H1 (cell line): Measurements from ENCODE around the gene NFKBIE. TPM values are rescaled to one million over a fixed set of nuclear protein-coding genes. Genes with fewer than 3 reads are reported as not detected.

Experiments used
- CTCF ChIA-PET: fragments of 300-600 bp; sonication (Branson Sonifier 250); formaldehyde crosslinking; loops from one replicate; lab custom pipeline; 2021; ENCODE audit not compliant: partially characterized antibody; lab: Charles Lee
- POLR2A ChIA-PET: fragments of 300-600 bp; sonication (Branson Sonifier 250); formaldehyde crosslinking; loops from one replicate; lab custom pipeline; 2021; ENCODE audit warnings: inconsistent platforms; ENCODE audit not compliant: partially characterized antibody; lab: Charles Lee
- DNase-seq, 2 experiments: peaks; one replicate each; pipeline versions ENCODE4 v3.0.0 to v3.0.0-alpha.2; 2010 to 2022; ENCODE audit warnings: low spot score in 2 of 2, low read depth in 1 of 2, mixed read lengths in 1 of 2
- FAIRE-seq: peaks from 2 replicates; lab custom pipeline; 2011; peaks lifted over from hg19 to GRCh38; lab: Jason Lieb, UNC
- H2AFZ ChIP-seq: 2 replicates; pipeline ENCODE4 v1.8.1; 2012; ENCODE audit warnings: low read length, inconsistent platforms
- H2AK5ac ChIP-seq: 2 replicates; pipeline ENCODE4 v1.6.1; 2013; ENCODE audit warnings: low read depth, low read length
- H2BK120ac ChIP-seq: replicated peaks from 2 replicates; pipeline ENCODE3; 2013; ENCODE audit warnings: low read depth, low read length, inconsistent platforms
- H2BK12ac ChIP-seq: 2 replicates; pipeline ENCODE4 v1.6.1; 2013; ENCODE audit warnings: low read depth, low read length
- H2BK15ac ChIP-seq: 2 replicates; pipeline ENCODE4 v1.6.1; 2013; ENCODE audit warnings: low read length
- H2BK20ac ChIP-seq: 2 replicates; pipeline ENCODE4 v1.6.1; 2013; ENCODE audit warnings: low read length
- H2BK5ac ChIP-seq: 2 replicates; pipeline ENCODE4 v1.6.1; 2013; ENCODE audit warnings: low read depth, low read length
- H3K14ac ChIP-seq: 2 replicates; pipeline ENCODE4 v1.6.1; 2013; ENCODE audit warnings: inconsistent platforms; ENCODE audit not compliant: insufficient read length
- H3K18ac ChIP-seq: 2 replicates; pipeline ENCODE4 v1.6.1; 2013; ENCODE audit warnings: low read length; ENCODE audit errors: extremely low read depth
- H3K23ac ChIP-seq: 2 replicates; pipeline ENCODE4 v1.6.1; 2013; ENCODE audit warnings: inconsistent platforms; ENCODE audit not compliant: insufficient read length
- H3K23me2 ChIP-seq: 2 replicates; pipeline ENCODE4 v1.6.1; 2013; ENCODE audit warnings: low read depth, low read length
- H3K27ac ChIP-seq: 2 replicates; pipeline ENCODE4 v1.6.1; 2011; ENCODE audit warnings: low read depth, low read length, inconsistent platforms
- H3K27me3 ChIP-seq, 4 experiments: replicated peaks in 1 of 4; 1 replicate in 1 of 4; 2 replicates in 3 of 4; pipeline versions ENCODE4 v1.6.1 to v1.8.1; 2011 to 2013; ENCODE audit warnings: low read length in 3 of 4, mild to moderate bottlenecking in 3 of 4, inconsistent platforms in 2 of 4, mixed read lengths in 2 of 4, moderate library complexity in 1 of 4; ENCODE audit not compliant: control insufficient read depth in 3 of 4, insufficient read depth in 3 of 4; ENCODE audit errors: extremely low read depth in 1 of 4
- H3K36me3 ChIP-seq, 4 experiments: 2 replicates each; pipeline versions ENCODE4 v1.6.1 to v1.8.1; 2011 to 2013; ENCODE audit warnings: mild to moderate bottlenecking in 4 of 4, low read length in 3 of 4, moderate library complexity in 2 of 4, control low read depth in 1 of 4, inconsistent platforms in 1 of 4; ENCODE audit not compliant: insufficient read depth in 4 of 4, control insufficient read depth in 2 of 4
- H3K4ac ChIP-seq: replicated peaks from 2 replicates; pipeline ENCODE3; 2013; ENCODE audit warnings: low read length, low read depth, mixed read lengths, inconsistent platforms; ENCODE audit not compliant: insufficient read length
- H3K4me1 ChIP-seq, 4 experiments: replicated peaks in 1 of 4; 1 replicate in 1 of 4; 2 replicates in 3 of 4; pipeline versions ENCODE4 v1.6.1 to v1.8.1; 2011 to 2013; ENCODE audit warnings: low read length in 3 of 4, inconsistent platforms in 2 of 4, mixed read lengths in 1 of 4; ENCODE audit not compliant: insufficient read depth in 4 of 4, control insufficient read depth in 3 of 4
- H3K4me2 ChIP-seq, 2 experiments: 2 replicates each; pipeline versions ENCODE4 v1.6.1 to v1.8.1; 2011 to 2013; ENCODE audit warnings: low read depth in 2 of 2, low read length in 2 of 2, control low read depth in 1 of 2, inconsistent platforms in 1 of 2, mild to moderate bottlenecking in 1 of 2; ENCODE audit not compliant: insufficient read depth in 1 of 2
- H3K4me3 ChIP-seq, 4 experiments: fragments of 200-600, 300-600 bp in 1 of 4; sonication (generic), shearing (Covaris generic), sonication (Bioruptor Twin) in 1 of 4; 2 replicates each; pipeline versions ENCODE4 v1.5.1 to v1.8.1; 2011 to 2016; ENCODE audit warnings: low read length in 4 of 4, low read depth in 3 of 4, control low read depth in 2 of 4, inconsistent platforms in 2 of 4, mild to moderate bottlenecking in 2 of 4, mixed read lengths in 1 of 4, moderate library complexity in 1 of 4; ENCODE audit not compliant: insufficient read depth in 2 of 4; ENCODE audit errors: extremely low read depth in 1 of 4
- H3K56ac ChIP-seq: replicated peaks from 2 replicates; pipeline ENCODE3; 2013; ENCODE audit warnings: low read depth, mild to moderate bottlenecking, mixed read lengths, low read length, inconsistent platforms; ENCODE audit not compliant: insufficient read length
- H3K79me1 ChIP-seq: 2 replicates; pipeline ENCODE4 v1.6.1; 2013; ENCODE audit warnings: low read depth, low read length, control low read depth
- H3K79me2 ChIP-seq, 2 experiments: 2 replicates each; pipeline versions ENCODE4 v1.6.1 to v1.8.1; 2012 to 2013; ENCODE audit warnings: low read length in 2 of 2, mild to moderate bottlenecking in 2 of 2, inconsistent platforms in 1 of 2; ENCODE audit not compliant: insufficient read depth in 2 of 2, control insufficient read depth in 1 of 2
- H3K9ac ChIP-seq, 4 experiments: replicated peaks in 1 of 4; 1 replicate in 1 of 4; 2 replicates in 3 of 4; pipeline versions ENCODE4 v1.6.1 to v1.8.1; 2011 to 2013; ENCODE audit warnings: low read depth in 3 of 4, low read length in 3 of 4, control low read depth in 2 of 4, mild to moderate bottlenecking in 2 of 4, moderate library complexity in 2 of 4, inconsistent platforms in 1 of 4; ENCODE audit errors: extremely low read depth in 1 of 4
- H3K9me3 ChIP-seq, 2 experiments: 2 replicates each; pipeline versions ENCODE4 v1.6.1 to v1.8.1; 2012 to 2013; ENCODE audit warnings: mild to moderate bottlenecking in 2 of 2, moderate library complexity in 2 of 2, control low read depth in 1 of 2, inconsistent platforms in 1 of 2, low read depth in 1 of 2, low read length in 1 of 2, mixed read lengths in 1 of 2; ENCODE audit not compliant: insufficient read depth in 2 of 2
- H4K20me1 ChIP-seq, 2 experiments: replicated peaks in 1 of 2; 2 replicates each; pipeline versions ENCODE3 to v1.8.1; 2011 to 2013; ENCODE audit warnings: inconsistent platforms in 2 of 2, low read length in 2 of 2, mild to moderate bottlenecking in 1 of 2; ENCODE audit not compliant: insufficient read depth in 2 of 2, control insufficient read depth in 1 of 2
- H4K5ac ChIP-seq: 2 replicates; pipeline ENCODE4 v1.6.1; 2013; ENCODE audit warnings: low read length, low read depth, mixed read lengths, inconsistent platforms; ENCODE audit not compliant: insufficient read length
- H4K8ac ChIP-seq: 2 replicates; pipeline ENCODE4 v1.8.0; 2013; ENCODE audit warnings: mild to moderate bottlenecking, moderate library complexity, low read length, inconsistent platforms; ENCODE audit not compliant: insufficient read depth; ENCODE audit errors: extremely low read depth
- H4K91ac ChIP-seq: replicated peaks from 2 replicates; pipeline ENCODE3; 2013; ENCODE audit warnings: low read length, mixed read lengths, inconsistent platforms; ENCODE audit not compliant: insufficient read length
- CHD1 ChIP-seq: IDR thresholded peaks from 2 replicates; pipeline ENCODE4 v1.6.1; 2012; ENCODE audit warnings: low read depth, low read length, improper control_type of control experiment
- CHD2 ChIP-seq: IDR thresholded peaks from 2 replicates; pipeline ENCODE4 v1.6.1; 2012; ENCODE audit warnings: low read length, improper control_type of control experiment
- EGR1 ChIP-seq: IDR thresholded peaks from 2 replicates; pipeline ENCODE4 v1.6.1; 2011; ENCODE audit warnings: low read depth, low read length, borderline replicate concordance
- EP300 ChIP-seq, 2 experiments: IDR thresholded peaks; 1 replicate in 1 of 2; 2 replicates in 1 of 2; pipeline ENCODE4 v1.6.1; 2011 to 2012; ENCODE audit warnings: low read depth in 2 of 2, low read length in 2 of 2, mild to moderate bottlenecking in 2 of 2, borderline replicate concordance in 1 of 2, inconsistent platforms in 1 of 2, moderate library complexity in 1 of 2
- NANOG ChIP-seq: IDR thresholded peaks from 2 replicates; pipeline ENCODE4 v1.6.1; 2011; ENCODE audit warnings: low read length, low read depth, mild to moderate bottlenecking, inconsistent platforms; ENCODE audit not compliant: insufficient read depth, poor library complexity, severe bottlenecking
- POLR2A ChIP-seq, 2 experiments: IDR thresholded peaks; 1 replicate in 1 of 2; 2 replicates in 1 of 2; pipeline ENCODE4 v1.6.1; 2011; ENCODE audit warnings: low read depth in 2 of 2, low read length in 2 of 2, mild to moderate bottlenecking in 2 of 2; ENCODE audit errors: control extremely low read depth in 1 of 2
- POLR2AphosphoS5 ChIP-seq: IDR thresholded peaks from 2 replicates; pipeline ENCODE4 v1.6.1; 2011; ENCODE audit warnings: low read depth, low read length
- SIN3A ChIP-seq, 2 experiments: IDR thresholded peaks in 1 of 2; conservative IDR thresholded peaks in 1 of 2; 2 replicates each; pipeline ENCODE4 v1.6.1; 2011 to 2012; ENCODE audit warnings: low read length in 2 of 2, improper control_type of control experiment in 1 of 2, low read depth in 1 of 2, mild to moderate bottlenecking in 1 of 2
- SIRT6 ChIP-seq: IDR thresholded peaks from one replicate; pipeline ENCODE4 v1.7.1; 2012; ENCODE audit warnings: low read length, inconsistent platforms
- SP4 ChIP-seq: IDR thresholded peaks from 2 replicates; pipeline ENCODE4 v1.6.1; 2012; ENCODE audit warnings: low read length, inconsistent platforms
- SUZ12 ChIP-seq: fragments of 200-600 bp; sonication (generic); IDR thresholded peaks from 2 replicates; pipeline ENCODE4 v1.6.1; 2012; ENCODE audit warnings: mild to moderate bottlenecking, inconsistent platforms, low read length, moderate library complexity, mixed read lengths
- WGBS, 2 experiments: shearing (Covaris generic) in 1 of 2; methylation state at CpG; one replicate each; pipeline versions ENCODE4 v1.1.6 to v1.1.7; 2013 to 2015; ENCODE audit warnings: low lambda C conversion rate in 2 of 2, mixed read lengths in 2 of 2, inconsistent platforms in 1 of 2, low coverage in 1 of 2, missing lambda C conversion rate in 1 of 2; ENCODE audit not compliant: insufficient replicate concordance in 2 of 2, insufficient coverage in 1 of 2, insufficient read length in 1 of 2; ENCODE audit errors: extremely low coverage in 1 of 2, missing lambda C conversion rate in 1 of 2; 5-methylcytosine and 5-hydroxymethylcytosine counted together
- polyA plus RNA-seq, 7 experiments: library from polyadenylated mRNA; depleted of rRNA in 3 of 7; stranded (reverse) in 5 of 7; unstranded in 2 of 7; fragments of >200 nt in 5 of 7; fragments of 200-250 nt in 2 of 7; gene quantifications; 1 replicate in 5 of 7; 2 replicates in 1 of 7; 4 replicates in 1 of 7; pipeline versions ENCODE4 v1.2.1 to v1.2.3, GENCODE V29; 2011 to 2013; ENCODE audit warnings: missing spikeins in 2 of 7, mixed read lengths in 2 of 7
- total RNA-seq: library from RNA; stranded (reverse); fragmentation: NEBNext Ultra II Directional; extraction: Animal tissue kit (Norgen Biotek cat#: 25700); gene quantifications from 2 replicates; pipeline ENCODE4 v1.2.1, GENCODE V29; 2021

Gene NFKBIE
- total and polyA plus RNA-seq, 2 of the 8 experiments (the other 6 are each of a cell fraction or from before 2014, with no cell fraction given), result 13.5 to 19.2 TPM

GRCh38 chr6:44254191-44255104 lies 10.9 kb downstream of the NFKBIE start:
- Histone ChIP-seq H4K91ac (no peak overlapping the region), H2AK5ac (no peak overlapping the region), H3K27ac (no peak overlapping the region), H4K5ac (no peak overlapping the region), H3K14ac (no peak overlapping the region), H3K79me1 (no peaks in the 10 kb centered on the region; the same call in 1 of the 2 replicates), H3K56ac (no peak overlapping the region), H3K79me2 (peaks cover 4 to 40% of the 10 kb centered on the region in 2 experiments; a peak in 3 of 4 replicates), H3K9me3 (no peaks in the 10 kb centered on the region), H3K4me2 (no peak overlapping the region; a peak in 1 of 4 replicates), H4K20me1 (peaks cover 15 to 29% of the 10 kb centered on the region in 2 experiments), H2BK120ac (no peak overlapping the region), H3K4me1 (peaks cover 5 to 15% (median 6%) of the 10 kb centered on the region in 4 experiments; a peak in 5 of 7 replicates), H3K4me3 (no peak overlapping the region), H2BK20ac (no peak overlapping the region), H3K27me3 (no peaks in the 10 kb centered on the region), H2BK5ac (0 out of 2 replicates have a peak overlapping the region, but pooled peaks have one; percentile 13), H2BK15ac (no peak overlapping the region), H2AFZ (no peak overlapping the region), H3K23me2 (peaks cover 11% of the 10 kb centered on the region), H3K4ac (no peak overlapping the region), H4K8ac (peak overlapping the region; percentile 54; the same call in 1 of the 2 replicates), H3K9ac (no peak overlapping the region), H3K36me3 (peaks cover 43 to 64% (median 55%) of the 10 kb centered on the region in 4 experiments), H3K23ac (no peak overlapping the region), H2BK12ac (no peak overlapping the region), H3K18ac (no peak overlapping the region)
- 84% methylated on average over 12 of the region's 12 CpGs; no CpG with 5 or more reads in 1 of the 2 experiments for WGBS, 2 experiments
- POLR2A ChIA-PET, result interaction anchor here (0.6 to 15.1 kb wide), 42 partner anchors 12 to 625 kb away, joined by 3 to 581 read pairs (median 4); partner anchors contain the start of genes AARS2, CAPN11, GTPBP2 and HSP90AB1
- DNase-seq (peak in 1 of 2 experiments; percentile 63), FAIRE-seq (no peak)
- CTCF ChIA-PET, result interaction anchor here (0.8 to 4.8 kb wide), 28 partner anchors 8 to 169 kb away, joined by 3 to 48 read pairs (median 4); partner anchors contain the start of genes AARS2 and HSP90AB1
- TF ChIP-seq CHD2, result peak; percentile 22; the same call in 1 of the 2 replicates
- 0 out of 2 replicates have a peak, but pooled peaks have one; percentile 14 for TF ChIP-seq SP4
- peak; percentile 90 for TF ChIP-seq POLR2AphosphoS5
- 0 out of 2 replicates have a peak, but pooled peaks have one; percentile 17 for TF ChIP-seq EGR1
- peak; percentile 50 for TF ChIP-seq SIRT6
- no peak for TF ChIP-seq CHD1
- no peak for TF ChIP-seq NANOG
- TF ChIP-seq SUZ12, result no peak
- TF ChIP-seq EP300 (IDR thresholded peaks at IDR 0.05; ENCODE audit: borderline replicate concordance in 1 of 2, low read depth in 2 of 2, low read length in 2 of 2), result no peak
- peak in 1 of 2 experiments; percentile 59; a peak in 1 of 4 replicates for TF ChIP-seq SIN3A (conservative IDR thresholded peaks at IDR 0.05 in 1 of 2, IDR thresholded peaks at IDR 0.05 in 1 of 2; ENCODE audit: low read depth in 1 of 2, low read length in 2 of 2)
- TF ChIP-seq POLR2A (IDR thresholded peaks at IDR 0.05; ENCODE audit: control extremely low read depth in 1 of 2, low read depth in 2 of 2, low read length in 2 of 2), result peak in 1 of 2 experiments; percentile 95; a peak in 2 of 3 replicates
